Sigmoid colon (tissue), 7 donors: ENCODE results near the gene FOXS1. TPM values are rescaled to one million over a fixed set of nuclear protein-coding genes. Genes with fewer than 3 reads are reported as not detected.

ENCODE experiments used
- DNase-seq: peaks from one replicate; pipeline ENCODE4 v3.0.0-alpha.2; 2019
- H3K27ac ChIP-seq, 4 donors: fragments of 200-600 bp; sonication (generic); one replicate each; pipeline ENCODE4 v1.5.1; 2016 to 2019; ENCODE audit warnings: mild to moderate bottlenecking in 1 of 4
- H3K27me3 ChIP-seq, 3 donors: fragments of 200-600 bp; sonication (generic); one replicate each; pipeline ENCODE4 v1.5.1; 2019; ENCODE audit warnings: mild to moderate bottlenecking in 1 of 3
- H3K36me3 ChIP-seq, 4 donors: fragments of 200-600 bp; sonication (generic); one replicate each; pipeline ENCODE4 v1.5.1; 2016 to 2019
- H3K4me1 ChIP-seq, 4 donors: fragments of 200-600 bp; sonication (generic); one replicate each; pipeline ENCODE4 v1.5.1; 2017 to 2019
- H3K4me3 ChIP-seq, 4 donors: fragments of 200-600 bp; sonication (generic); one replicate each; pipeline ENCODE4 v1.5.1; 2017 to 2019; ENCODE audit warnings: mild to moderate bottlenecking in 2 of 4, moderate library complexity in 1 of 4
- H3K9me3 ChIP-seq, 4 donors: fragments of 200-600 bp in 3 of 4; sonication (generic) in 3 of 4; one replicate each; pipeline versions ENCODE4 v1.5.1 to v1.6.1; 2013 to 2019
- CTCF ChIP-seq, 4 experiments: fragments of 450-650 bp in 3 of 4; fragments of 200-600 bp in 1 of 4; IDR thresholded peaks; one replicate each; pipeline ENCODE4 v1.5.1; 2016 to 2019; ENCODE audit warnings: antibody characterized with exemption in 4 of 4, mild to moderate bottlenecking in 3 of 4, moderate library complexity in 2 of 4
- EP300 ChIP-seq, 4 donors: sonication (generic); formaldehyde crosslinking; IDR thresholded peaks; one replicate each; pipeline ENCODE4 v1.6.1; 2017; ENCODE audit warnings: antibody characterized with exemption in 4 of 4
- POLR2A ChIP-seq, 2 donors: fragments of 450-650 bp; IDR thresholded peaks; one replicate each; pipeline ENCODE4 v1.6.1; 2016; ENCODE audit warnings: antibody characterized with exemption in 2 of 2, mild to moderate bottlenecking in 2 of 2, moderate library complexity in 2 of 2
- POLR2AphosphoS5 ChIP-seq, 4 donors: sonication (generic); formaldehyde crosslinking; IDR thresholded peaks; one replicate each; pipeline ENCODE4 v1.6.1; 2017; ENCODE audit warnings: antibody characterized with exemption in 4 of 4
- WGBS, 2 donors: extraction: QIAGEN DNeasy Blood & Tissue Kit; methylation state at CpG; one replicate each; pipeline ENCODE4 v1.1.7; 2013; 5-methylcytosine and 5-hydroxymethylcytosine counted together
- intact Hi-C: fragments of 100-400 bp; cut with DNase I; formaldehyde crosslinking; loops from one replicate; pipeline ENCODE4 v1.15.1; 2023
- polyA plus RNA-seq, 3 donors: library from polyadenylated mRNA; stranded (reverse); fragments of 200-250 nt; gene quantifications; one replicate each; pipeline ENCODE4 v1.2.3, GENCODE V29; 2013
- total RNA-seq, 4 donors: library from RNA; depleted of rRNA; stranded (reverse); fragments of >200 nt; gene quantifications; one replicate each; pipeline ENCODE4 v1.1.0, GENCODE V29; 2016
- donor health status: healthy with polysubstance abuse.
- donor health status: Bipolar disorder and iron deficiency.
- donor health status: healthy.

FOXS1 gene
- total and polyA plus RNA-seq, 7 donors: 0.60 to 0.66 TPM; not detected in 5

- H3K4me3 ChIP-seq: no peak overlapping the region
- intact Hi-C loops: no loop called here
- TF ChIP-seq POLR2A (IDR thresholded peaks at IDR 0.05) (no peak), EP300 (IDR thresholded peaks at IDR 0.05) (no peak), CTCF (IDR thresholded peaks at IDR 0.05) (no peak), POLR2AphosphoS5 (IDR thresholded peaks at IDR 0.05) (no peak)
- peaks cover 0 to 28% (median 23%) of the 10 kb centered on the region in 4 donors for H3K4me1 ChIP-seq
- H3K9me3 ChIP-seq: no peaks in the 10 kb centered on the region
- DNase-seq: no peak
- 85 to 91% methylated on average over 12 of the region's 12 CpGs for WGBS, 2 donors
- H3K27ac ChIP-seq: no peak overlapping the region
- no peaks in the 10 kb centered on the region for H3K36me3 ChIP-seq
- H3K27me3 ChIP-seq: peaks cover 4 to 33% (median 32%) of the 10 kb centered on the region in 3 donors
Measured at GRCh38 chr20:31864521-31865400, 19.4 kb upstream of the FOXS1 start.

- H3K27ac ChIP-seq: no peak overlapping the region
- no peak overlapping the region for H3K4me3 ChIP-seq
- H3K27me3 ChIP-seq: peaks cover 8 to 37% (median 32%) of the 10 kb centered on the region in 3 donors
- H3K4me1 ChIP-seq: peaks cover 0 to 20% (median 17%) of the 10 kb centered on the region in 4 donors
- WGBS, 2 donors: 83 to 94% methylated on average over 9 of the region's 9 CpGs
- no peak for DNase-seq
- TF ChIP-seq EP300 (IDR thresholded peaks at IDR 0.05) (no peak), POLR2AphosphoS5 (IDR thresholded peaks at IDR 0.05) (no peak), POLR2A (IDR thresholded peaks at IDR 0.05) (no peak), CTCF (IDR thresholded peaks at IDR 0.05) (no peak)
- H3K9me3 ChIP-seq: no peaks in the 10 kb centered on the region
- intact Hi-C loops: no loop called here
- H3K36me3 ChIP-seq: no peaks in the 10 kb centered on the region
Measured at GRCh38 chr20:31863296-31864085, 18.1 kb upstream of the FOXS1 start.

GRCh38 chr20:31862506-31862905, 17.1 kb upstream of the FOXS1 start:
- Histone ChIP-seq H3K4me1 (peaks cover 0 to 20% (median 17%) of the 10 kb centered on the region in 4 donors), H3K27ac (no peak overlapping the region), H3K9me3 (no peaks in the 10 kb centered on the region), H3K36me3 (no peaks in the 10 kb centered on the region), H3K27me3 (peaks cover 8 to 47% (median 39%) of the 10 kb centered on the region in 3 donors), H3K4me3 (no peak overlapping the region)
- WGBS, 2 donors: 94 to 96% methylated on average over 8 of the region's 8 CpGs
- intact Hi-C loops: no loop called here
- no peak for TF ChIP-seq POLR2AphosphoS5 (IDR thresholded peaks at IDR 0.05)
- no peak for TF ChIP-seq CTCF (IDR thresholded peaks at IDR 0.05)
- TF ChIP-seq POLR2A (IDR thresholded peaks at IDR 0.05): no peak
- TF ChIP-seq EP300 (IDR thresholded peaks at IDR 0.05): no peak
- no peak for DNase-seq

DNA sequence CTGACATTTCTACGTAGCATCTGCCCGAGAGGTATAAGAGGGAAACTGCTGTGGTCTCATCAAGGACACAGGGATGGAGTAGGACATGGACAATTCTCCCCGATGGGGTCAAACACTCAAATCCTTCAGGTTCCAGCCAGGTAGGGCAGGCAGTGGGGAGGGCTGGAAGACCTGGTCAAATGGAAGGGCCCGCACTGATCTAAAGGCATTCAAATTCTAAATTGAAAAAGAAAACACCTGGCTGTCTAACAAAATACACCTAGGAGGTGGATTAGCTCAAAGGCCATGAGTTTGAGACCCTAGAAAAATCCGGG, 16.7 kb upstream of the FOXS1 start:
- no peaks in the 10 kb centered on the region for H3K36me3 ChIP-seq
- H3K4me1 ChIP-seq: peaks cover 0 to 20% (median 17%) of the 10 kb centered on the region in 4 donors
- intact Hi-C loops: no loop called here
- no peak overlapping the region for H3K4me3 ChIP-seq
- no peak overlapping the region for H3K27ac ChIP-seq
- H3K27me3 ChIP-seq: peaks cover 8 to 51% (median 39%) of the 10 kb centered on the region in 3 donors
- no peaks in the 10 kb centered on the region for H3K9me3 ChIP-seq
- WGBS, 2 donors: 50 to 75% methylated on average over 5 of the region's 5 CpGs
- DNase-seq: no peak
- TF ChIP-seq CTCF (IDR thresholded peaks at IDR 0.05) (no peak), POLR2A (IDR thresholded peaks at IDR 0.05) (no peak), EP300 (IDR thresholded peaks at IDR 0.05) (no peak), POLR2AphosphoS5 (IDR thresholded peaks at IDR 0.05) (no peak)
